Neural progenitor cell (in vitro differentiated cells): ENCODE results near the gene KLK2. TPM values are rescaled to one million over a fixed set of nuclear protein-coding genes. Genes with fewer than 3 reads are reported as not detected.
A peak's percentile ranks its signal among the peaks of the same experiment; 100 is the strongest.

Source experiments
- DNase-seq: peaks from one replicate; pipeline ENCODE4 v3.0.0-alpha.2; 2016; ENCODE audit warnings: low spot score
- H2AFZ ChIP-seq: fragments of 200-600 bp; sonication (generic); replicated peaks from 2 replicates; pipeline ENCODE4 v1.6.1; 2016; ENCODE audit warnings: antibody characterized with exemption
- H3F3A ChIP-seq: fragments of 200-600 bp; sonication (generic); 2 replicates; pipeline ENCODE4 v1.6.1; 2016; ENCODE audit warnings: antibody characterized with exemption, low read depth
- H3K27ac ChIP-seq: fragments of 200-600 bp; sonication (generic); 2 replicates; pipeline ENCODE4 v1.5.1; 2016; ENCODE audit warnings: mild to moderate bottlenecking
- H3K27me3 ChIP-seq: fragments of 200-600 bp; sonication (generic); 2 replicates; pipeline ENCODE4 v1.6.1; 2016; ENCODE audit warnings: mild to moderate bottlenecking, moderate library complexity
- H3K36me3 ChIP-seq: fragments of 200-600 bp; sonication (generic); 2 replicates; pipeline ENCODE4 v1.5.1; 2016
- H3K4me1 ChIP-seq: fragments of 200-600 bp; sonication (generic); 2 replicates; pipeline ENCODE4 v1.6.1; 2016; ENCODE audit warnings: mixed run types
- H3K4me2 ChIP-seq: fragments of 200-600 bp; sonication (generic); 2 replicates; pipeline ENCODE4 v1.6.1; 2016
- H3K4me3 ChIP-seq: fragments of 200-600 bp; sonication (generic); 2 replicates; pipeline ENCODE4 v1.5.1; 2016
- H3K79me2 ChIP-seq: fragments of 200-600 bp; sonication (generic); 2 replicates; pipeline ENCODE4 v1.6.1; 2016; ENCODE audit warnings: low read depth
- H3K9ac ChIP-seq: fragments of 200-600 bp; sonication (generic); 2 replicates; pipeline ENCODE4 v1.6.1; 2016
- H3K9me3 ChIP-seq: fragments of 200-600 bp; sonication (generic); 2 replicates; pipeline ENCODE4 v1.5.1; 2016; ENCODE audit warnings: low read depth
- H4K20me1 ChIP-seq: fragments of 200-600 bp; sonication (generic); 2 replicates; pipeline ENCODE4 v1.6.1; 2016; ENCODE audit warnings: low read depth
- H3K27ac Mint-ChIP-seq: 3 replicates; pipeline ENCODE4 v1.8.0; 2021; ENCODE audit warnings: mixed read lengths
- H3K27me3 Mint-ChIP-seq: 2 replicates; pipeline ENCODE4 v1.8.0; 2022; ENCODE audit warnings: low read depth, mild to moderate bottlenecking, inconsistent platforms, moderate library complexity, mixed read lengths; ENCODE audit not compliant: insufficient read depth
- H3K36me3 Mint-ChIP-seq: 3 replicates; pipeline ENCODE4 v1.8.0; 2021; ENCODE audit warnings: mixed read lengths
- H3K4me1 Mint-ChIP-seq: 3 replicates; pipeline ENCODE4 v1.8.0; 2021; ENCODE audit warnings: mixed read lengths
- H3K4me3 Mint-ChIP-seq: 3 replicates; pipeline ENCODE4 v1.8.0; 2021; ENCODE audit warnings: mild to moderate bottlenecking, moderate library complexity, mixed read lengths
- H3K9me3 Mint-ChIP-seq: 3 replicates; pipeline ENCODE4 v1.8.0; 2020; ENCODE audit warnings: mixed read lengths
- EZH2 ChIP-seq: fragments of 200-600 bp; sonication (generic); IDR thresholded peaks from 2 replicates; pipeline ENCODE4 v1.6.1; 2017; ENCODE audit warnings: antibody characterized with exemption, mild to moderate bottlenecking, moderate library complexity
- EZH2phosphoT487 ChIP-seq: fragments of 200-600 bp; sonication (generic); IDR thresholded peaks from 2 replicates; pipeline ENCODE4 v1.6.1; 2017; ENCODE audit warnings: antibody characterized with exemption
- total RNA-seq: library from RNA; depleted of rRNA; stranded (reverse); fragments of >200 nt; gene quantifications from 2 replicates; pipeline ENCODE4 v1.2.3, GENCODE V29; 2015; ENCODE audit warnings: low replicate concordance
- TF ChIP-seq, protein P1 (sequence below): fragments of 200-600 bp; sonication (generic); IDR thresholded peaks from 2 replicates; pipeline ENCODE4 v1.5.1; 2017; ENCODE audit warnings: antibody characterized with exemption, mild to moderate bottlenecking

Gene KLK2
- total RNA-seq, 1 donor from 2014 or later, result not detected

DNA sequence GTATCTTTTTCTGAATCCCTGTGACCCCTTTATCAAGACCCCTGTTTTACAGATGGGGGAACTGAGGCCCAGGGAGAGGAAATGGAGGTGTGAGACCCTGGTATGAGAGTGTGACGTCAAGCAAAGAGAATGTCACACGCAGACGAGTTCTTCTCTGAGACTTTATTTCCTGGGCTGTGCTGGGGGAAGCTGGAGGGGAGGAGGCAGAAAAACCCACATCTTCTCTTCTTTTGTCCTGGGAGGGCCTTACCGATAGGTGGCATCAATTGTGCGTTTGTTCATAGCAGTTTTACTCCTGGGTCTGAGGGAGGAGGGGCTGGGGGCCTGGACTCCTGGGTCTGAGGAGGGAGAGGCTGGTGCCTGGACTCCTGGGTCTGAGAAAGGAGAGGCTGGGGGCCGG is 35.0 kb upstream of the KLK2 start:
- Histone ChIP-seq H3K79me2 (no peaks in the 10 kb centered on the region), H3F3A (no peaks in the 10 kb centered on the region), H3K9ac (no peak overlapping the region), H3K4me3 (no peak overlapping the region), H3K4me2 (no peak overlapping the region), H2AFZ (no peak overlapping the region), H3K27me3 (peaks cover 92% of the 10 kb centered on the region), H3K9me3 (no peaks in the 10 kb centered on the region), H3K27ac (no peak overlapping the region), H4K20me1 (no peaks in the 10 kb centered on the region), H3K4me1 (no peaks in the 10 kb centered on the region), H3K36me3 (no peaks in the 10 kb centered on the region)
- peak overlapping the region; percentile 76 for H3K27ac Mint-ChIP-seq
- TF ChIP-seq EZH2phosphoT487, result no peak
- TF ChIP-seq, protein P1, sequence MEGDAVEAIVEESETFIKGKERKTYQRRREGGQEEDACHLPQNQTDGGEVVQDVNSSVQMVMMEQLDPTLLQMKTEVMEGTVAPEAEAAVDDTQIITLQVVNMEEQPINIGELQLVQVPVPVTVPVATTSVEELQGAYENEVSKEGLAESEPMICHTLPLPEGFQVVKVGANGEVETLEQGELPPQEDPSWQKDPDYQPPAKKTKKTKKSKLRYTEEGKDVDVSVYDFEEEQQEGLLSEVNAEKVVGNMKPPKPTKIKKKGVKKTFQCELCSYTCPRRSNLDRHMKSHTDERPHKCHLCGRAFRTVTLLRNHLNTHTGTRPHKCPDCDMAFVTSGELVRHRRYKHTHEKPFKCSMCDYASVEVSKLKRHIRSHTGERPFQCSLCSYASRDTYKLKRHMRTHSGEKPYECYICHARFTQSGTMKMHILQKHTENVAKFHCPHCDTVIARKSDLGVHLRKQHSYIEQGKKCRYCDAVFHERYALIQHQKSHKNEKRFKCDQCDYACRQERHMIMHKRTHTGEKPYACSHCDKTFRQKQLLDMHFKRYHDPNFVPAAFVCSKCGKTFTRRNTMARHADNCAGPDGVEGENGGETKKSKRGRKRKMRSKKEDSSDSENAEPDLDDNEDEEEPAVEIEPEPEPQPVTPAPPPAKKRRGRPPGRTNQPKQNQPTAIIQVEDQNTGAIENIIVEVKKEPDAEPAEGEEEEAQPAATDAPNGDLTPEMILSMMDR, result peak; percentile 33
- peak; percentile 30 for DNase-seq
- peaks cover 9% of the 10 kb centered on the region for H3K9me3 Mint-ChIP-seq
- peaks cover 35% of the 10 kb centered on the region for H3K27me3 Mint-ChIP-seq
- H3K4me3 Mint-ChIP-seq, result no peak overlapping the region
- peaks cover 2% of the 10 kb centered on the region for H3K36me3 Mint-ChIP-seq
- H3K4me1 Mint-ChIP-seq, result peaks cover 10% of the 10 kb centered on the region

DNA sequence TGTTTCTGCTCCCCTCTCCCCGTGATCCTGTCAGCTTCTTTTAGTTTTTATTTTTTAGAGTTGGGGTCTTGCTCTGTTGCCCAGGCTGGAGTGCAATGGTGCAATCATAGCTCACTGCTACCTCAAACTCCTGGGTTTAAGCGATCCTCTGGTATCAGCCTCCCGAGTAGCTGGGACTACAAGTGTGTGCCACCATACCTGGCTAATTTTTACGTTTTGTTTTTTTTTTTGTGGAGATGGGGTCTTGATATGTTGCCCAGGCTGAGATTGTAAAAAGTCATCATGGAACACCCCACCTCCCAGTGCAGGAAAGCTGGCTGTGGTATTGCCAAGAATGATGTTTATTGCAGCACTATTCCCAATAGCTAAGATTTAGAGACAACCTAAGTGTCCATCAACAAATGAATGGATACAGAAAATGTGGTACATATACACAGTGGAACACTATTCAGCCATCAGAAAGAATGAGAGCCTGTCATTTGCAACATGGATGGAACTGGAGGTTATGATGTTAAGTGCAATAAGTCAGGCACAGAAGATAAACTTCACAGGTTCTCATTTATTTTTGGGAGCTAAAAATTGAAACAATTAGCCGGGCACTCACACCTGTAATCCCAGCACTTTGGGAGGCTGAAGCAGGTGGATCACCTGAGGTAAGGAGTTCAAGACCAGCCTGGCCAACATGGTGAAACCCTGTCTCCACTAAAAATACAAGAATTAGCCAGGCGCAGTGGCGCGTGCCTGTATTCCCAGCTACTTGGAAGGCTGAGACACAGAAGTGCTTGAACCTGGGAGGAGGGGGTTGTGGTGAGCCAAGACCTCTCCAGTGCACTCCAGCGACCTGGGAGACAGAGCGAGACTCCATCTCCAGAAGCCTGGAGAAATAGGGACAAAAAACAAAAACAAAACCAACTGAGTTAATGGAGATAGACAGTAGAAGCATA is 33.3 kb upstream of the KLK2 start:
- no peak overlapping the region for H3K4me3 ChIP-seq
- no peaks in the 10 kb centered on the region for H3K9me3 ChIP-seq
- no peaks in the 10 kb centered on the region for H3K36me3 ChIP-seq
- H3K79me2 ChIP-seq, result no peaks in the 10 kb centered on the region
- H3K27ac ChIP-seq, result no peak overlapping the region
- no peaks in the 10 kb centered on the region for H3F3A ChIP-seq
- no peak for TF ChIP-seq EZH2phosphoT487
- no peaks in the 10 kb centered on the region for H4K20me1 ChIP-seq
- Mint-ChIP-seq H3K27ac (no peak overlapping the region), H3K36me3 (peaks cover 2% of the 10 kb centered on the region), H3K27me3 (peaks cover 34% of the 10 kb centered on the region), H3K4me1 (peaks cover 10% of the 10 kb centered on the region), H3K4me3 (peak overlapping the region; percentile 64), H3K9me3 (peaks cover 10% of the 10 kb centered on the region)
- no peak overlapping the region for H3K4me2 ChIP-seq
- H3K9ac ChIP-seq, result no peak overlapping the region
- no peaks in the 10 kb centered on the region for H3K4me1 ChIP-seq
- H2AFZ ChIP-seq, result no peak overlapping the region
- no peak for DNase-seq
- H3K27me3 ChIP-seq, result peaks cover 93% of the 10 kb centered on the region

- H3F3A ChIP-seq, result no peaks in the 10 kb centered on the region
- no peak for DNase-seq
- Mint-ChIP-seq H3K4me3 (no peak overlapping the region), H3K27me3 (peaks cover 18% of the 10 kb centered on the region), H3K36me3 (no peaks in the 10 kb centered on the region), H3K9me3 (peaks cover 10% of the 10 kb centered on the region), H3K27ac (no peak overlapping the region), H3K4me1 (peaks cover 4% of the 10 kb centered on the region)
- TF ChIP-seq EZH2phosphoT487, result no peak
- TF ChIP-seq EZH2, result no peak
- TF ChIP-seq, protein P1, result no peak
- no peak overlapping the region for H3K9ac ChIP-seq
- H3K4me1 ChIP-seq, result no peaks in the 10 kb centered on the region
- H3K79me2 ChIP-seq, result no peaks in the 10 kb centered on the region
- no peaks in the 10 kb centered on the region for H4K20me1 ChIP-seq
- H3K4me2 ChIP-seq, result no peak overlapping the region
- peaks cover 89% of the 10 kb centered on the region for H3K27me3 ChIP-seq
- H3K4me3 ChIP-seq, result no peak overlapping the region
- H2AFZ ChIP-seq, result no peak overlapping the region
- no peaks in the 10 kb centered on the region for H3K36me3 ChIP-seq
- H3K27ac ChIP-seq, result no peak overlapping the region
- H3K9me3 ChIP-seq, result no peaks in the 10 kb centered on the region
Measured at GRCh38 chr19:50842130-50842529, 31.1 kb upstream of the KLK2 start.

- Mint-ChIP-seq H3K9me3 (peaks cover 10% of the 10 kb centered on the region), H3K4me1 (peaks cover 2% of the 10 kb centered on the region), H3K27me3 (peaks cover 13% of the 10 kb centered on the region), H3K36me3 (no peaks in the 10 kb centered on the region), H3K27ac (no peak overlapping the region), H3K4me3 (no peak overlapping the region)
- no peak for DNase-seq
- Histone ChIP-seq H3K9me3 (no peaks in the 10 kb centered on the region), H2AFZ (no peak overlapping the region), H3K79me2 (no peaks in the 10 kb centered on the region), H3F3A (no peaks in the 10 kb centered on the region), H4K20me1 (no peaks in the 10 kb centered on the region), H3K36me3 (no peaks in the 10 kb centered on the region), H3K4me3 (no peak overlapping the region), H3K9ac (no peak overlapping the region), H3K27me3 (peaks cover 82% of the 10 kb centered on the region), H3K4me2 (no peak overlapping the region), H3K4me1 (no peaks in the 10 kb centered on the region), H3K27ac (no peak overlapping the region)
- TF ChIP-seq EZH2phosphoT487, result no peak
- TF ChIP-seq, protein P1, result no peak
- TF ChIP-seq EZH2, result no peak
Measured at GRCh38 chr19:50843205-50843604, 30.0 kb upstream of the KLK2 start.
